ENCODE results near the gene TECTA.

GRCh38 chr11:121053244-121053643, 47.8 kb upstream of the TECTA start:
- TF ChIP-seq CTCF (IDR thresholded peaks at IDR 0.05), result no peak
- TF ChIP-seq POLR2A (IDR thresholded peaks at IDR 0.05), result no peak
